ENCODE measurements around the gene PRM1. TPM values are rescaled to one million over a fixed set of nuclear protein-coding genes. Genes with fewer than 3 reads are reported as not detected.
A peak's percentile ranks its signal among the peaks of the same experiment; 100 is the strongest.

The PRM1 gene
- total and polyA plus RNA-seq, 2 of the 8 experiments (the other 6 are each of a cell fraction or from before 2014, with no cell fraction given): 0.54 to 0.82 TPM

DNA sequence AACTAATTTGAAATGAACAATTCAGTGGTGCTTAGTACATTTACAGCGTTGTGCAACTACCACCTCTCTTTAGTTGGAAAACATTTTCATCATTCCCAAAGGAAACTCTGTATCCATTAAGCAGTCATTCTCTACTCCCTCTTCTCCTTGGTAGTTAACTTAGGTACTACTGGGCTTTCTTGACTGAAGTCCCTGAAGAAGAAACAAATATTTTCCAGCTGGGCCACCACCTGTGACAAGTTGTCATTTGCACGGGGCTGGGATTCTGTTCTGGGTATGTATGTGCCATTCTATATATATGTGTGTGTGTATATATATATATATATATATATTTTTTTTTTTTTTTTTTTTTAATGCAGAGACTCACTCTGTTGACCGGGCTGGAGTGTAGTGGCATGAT lies 48.8 kb upstream of the PRM1 start:
- POLR2A ChIA-PET (ENCODE audit: partially characterized antibody): interaction anchor here (0.8 to 4.0 kb wide), 12 partner anchors 8 to 74 kb away, joined by 3 to 32 read pairs (median 12); partner anchors contain the start of genes RMI2 and SOCS1

More for the DNA sequence above, 48.8 kb upstream of the PRM1 start:
- Histone ChIP-seq H3K4me1 (replicated peaks in 1 of 4; ENCODE audit: control insufficient read depth in 3 of 4, insufficient read depth in 4 of 4, low read length in 3 of 4) (peaks cover 13 to 16% (median 13%) of the 10 kb centered on the region in 4 experiments; a peak in 6 of 7 replicates), H3K23ac (ENCODE audit: insufficient read length) (no peak overlapping the region), H3K79me1 (ENCODE audit: low read depth, low read length) (no peaks in the 10 kb centered on the region), H3K79me2 (ENCODE audit: control insufficient read depth in 1 of 2, insufficient read depth in 2 of 2, low read length in 2 of 2) (no peaks in the 10 kb centered on the region), H3K18ac (ENCODE audit: extremely low read depth, low read length) (peak overlapping the region; percentile 7; the same call in 1 of the 2 replicates), H3K36me3 (ENCODE audit: control insufficient read depth in 2 of 4, insufficient read depth in 4 of 4, low read length in 3 of 4) (no peaks in the 10 kb centered on the region; a peak in 1 of 8 replicates), H3K27me3 (replicated peaks in 1 of 4; ENCODE audit: control insufficient read depth in 3 of 4, extremely low read depth in 1 of 4, insufficient read depth in 3 of 4, low read length in 3 of 4) (no peaks in the 10 kb centered on the region), H3K4ac (replicated peaks; ENCODE audit: insufficient read length, low read depth, low read length) (no peak overlapping the region), H2AK5ac (ENCODE audit: low read depth, low read length) (no peak overlapping the region; the same call in 1 of the 2 replicates), H3K9ac (replicated peaks in 1 of 4; ENCODE audit: extremely low read depth in 1 of 4, low read depth in 3 of 4, low read length in 3 of 4) (no peak overlapping the region), H4K8ac (ENCODE audit: extremely low read depth, insufficient read depth, low read length) (no peak overlapping the region), H3K23me2 (ENCODE audit: low read depth, low read length) (peaks cover 2% of the 10 kb centered on the region; the same call in 1 of the 2 replicates), H3K27ac (ENCODE audit: low read depth, low read length) (peak overlapping the region; percentile 94; the same call in 1 of the 2 replicates), H2BK5ac (ENCODE audit: low read depth, low read length) (peak overlapping the region; percentile 99; the same call in 1 of the 2 replicates), H3K56ac (replicated peaks; ENCODE audit: insufficient read length, low read depth, low read length) (no peak overlapping the region), H4K5ac (ENCODE audit: insufficient read length, low read depth, low read length) (no peak overlapping the region), H2AFZ (ENCODE audit: low read length) (no peak overlapping the region), H2BK20ac (ENCODE audit: low read length) (peak overlapping the region; percentile 91; the same call in 1 of the 2 replicates), H2BK15ac (ENCODE audit: low read length) (no peak overlapping the region), H3K4me3 (ENCODE audit: extremely low read depth in 1 of 4, insufficient read depth in 2 of 4, low read depth in 3 of 4, low read length in 4 of 4) (no peak overlapping the region), H3K4me2 (ENCODE audit: insufficient read depth in 1 of 2, low read depth in 2 of 2, low read length in 2 of 2) (no peak overlapping the region; a peak in 1 of 4 replicates), H4K91ac (replicated peaks; ENCODE audit: insufficient read length, low read length) (no peak overlapping the region), H3K9me3 (ENCODE audit: insufficient read depth in 2 of 2, low read depth in 1 of 2, low read length in 1 of 2) (peaks cover 2 to 4% of the 10 kb centered on the region in 2 experiments; a peak in 2 of 4 replicates), H2BK120ac (replicated peaks; ENCODE audit: low read depth, low read length) (no peak overlapping the region), H2BK12ac (ENCODE audit: low read depth, low read length) (0 out of 2 replicates have a peak overlapping the region, but pooled peaks have one; percentile 30), H3K14ac (ENCODE audit: insufficient read length) (no peak overlapping the region), H4K20me1 (replicated peaks in 1 of 2; ENCODE audit: control insufficient read depth in 1 of 2, insufficient read depth in 2 of 2, low read length in 2 of 2) (no peaks in the 10 kb centered on the region)
- TF ChIP-seq BCL11A (IDR thresholded peaks at IDR 0.05; ENCODE audit: low read depth in 2 of 2, low read length in 2 of 2) (no peak), RAD21 (IDR thresholded peaks at IDR 0.05 in 1 of 2, conservative IDR thresholded peaks at IDR 0.05 in 1 of 2; ENCODE audit: low read depth in 2 of 2, low read length in 2 of 2) (no peak), JUN (IDR thresholded peaks at IDR 0.05; ENCODE audit: low read depth, low read length) (no peak), GABPA (IDR thresholded peaks at IDR 0.05; ENCODE audit: borderline replicate concordance, insufficient read depth, low read length) (no peak), TAF1 (IDR thresholded peaks at IDR 0.05; ENCODE audit: low read depth, low read length) (no peak)
- TF ChIP-seq, protein P1, sequence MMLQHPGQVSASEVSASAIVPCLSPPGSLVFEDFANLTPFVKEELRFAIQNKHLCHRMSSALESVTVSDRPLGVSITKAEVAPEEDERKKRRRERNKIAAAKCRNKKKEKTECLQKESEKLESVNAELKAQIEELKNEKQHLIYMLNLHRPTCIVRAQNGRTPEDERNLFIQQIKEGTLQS (IDR thresholded peaks at IDR 0.05; ENCODE audit: insufficient read depth, low read depth, low read length): no peak
- TF ChIP-seq, protein P2, sequence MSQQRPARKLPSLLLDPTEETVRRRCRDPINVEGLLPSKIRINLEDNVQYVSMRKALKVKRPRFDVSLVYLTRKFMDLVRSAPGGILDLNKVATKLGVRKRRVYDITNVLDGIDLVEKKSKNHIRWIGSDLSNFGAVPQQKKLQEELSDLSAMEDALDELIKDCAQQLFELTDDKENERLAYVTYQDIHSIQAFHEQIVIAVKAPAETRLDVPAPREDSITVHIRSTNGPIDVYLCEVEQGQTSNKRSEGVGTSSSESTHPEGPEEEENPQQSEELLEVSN (IDR thresholded peaks at IDR 0.05): no peak
- DNase-seq (ENCODE audit: low read depth in 1 of 2, low spot score in 2 of 2): no peak
- CTCF ChIA-PET (ENCODE audit: partially characterized antibody): interaction anchor here (0.8 to 1.9 kb wide), 6 partner anchors 10 to 74 kb away, joined by 3 to 6 read pairs (median 3); partner anchors contain the start of gene SOCS1
- 85% methylated on average over 2 of the region's 3 CpGs; no CpG with 5 or more reads in 1 of the 2 experiments for WGBS, 2 experiments (ENCODE audit: extremely low coverage in 1 of 2, insufficient coverage in 1 of 2, insufficient read length in 1 of 2, insufficient replicate concordance in 2 of 2, low coverage in 1 of 2, low lambda C conversion rate in 2 of 2, missing lambda C conversion rate in 1 of 2)
- FAIRE-seq: no peak

Data from H1 (cell line).